Measurements from ENCODE around the gene SLC6A2. TPM values are rescaled to one million over a fixed set of nuclear protein-coding genes. Genes with fewer than 3 reads are reported as not detected.

The SLC6A2 gene
- total and polyA plus RNA-seq, 12 donors: 0.26 to 32.8 (median 8.6) TPM

DNA sequence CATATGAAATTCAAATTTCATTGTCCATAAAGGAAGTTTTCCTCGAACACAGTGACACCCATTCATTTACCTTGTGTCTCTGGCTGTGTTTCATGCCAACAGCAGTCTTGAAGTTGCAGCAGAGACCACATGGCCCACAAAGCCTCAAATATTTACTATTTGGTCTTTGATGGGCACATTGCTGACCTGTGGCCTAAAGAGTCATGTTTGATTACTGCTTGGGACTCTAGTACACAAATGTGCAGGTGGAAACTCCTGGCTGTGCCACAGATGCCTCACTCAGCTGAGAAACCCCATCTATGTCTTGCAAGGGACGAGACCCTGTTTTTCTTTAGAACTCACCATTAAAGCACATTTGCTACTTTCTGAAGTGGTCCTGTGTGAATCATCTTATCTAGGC lies 76.7 kb downstream of the SLC6A2 start:
- DNase-seq: peak in 1 of 7 donors; percentile 14
- intact Hi-C loops (cut with DNase I): no loop called here
- TF ChIP-seq POLR2A (IDR thresholded peaks at IDR 0.05): no peak
- TF ChIP-seq, protein P1, sequence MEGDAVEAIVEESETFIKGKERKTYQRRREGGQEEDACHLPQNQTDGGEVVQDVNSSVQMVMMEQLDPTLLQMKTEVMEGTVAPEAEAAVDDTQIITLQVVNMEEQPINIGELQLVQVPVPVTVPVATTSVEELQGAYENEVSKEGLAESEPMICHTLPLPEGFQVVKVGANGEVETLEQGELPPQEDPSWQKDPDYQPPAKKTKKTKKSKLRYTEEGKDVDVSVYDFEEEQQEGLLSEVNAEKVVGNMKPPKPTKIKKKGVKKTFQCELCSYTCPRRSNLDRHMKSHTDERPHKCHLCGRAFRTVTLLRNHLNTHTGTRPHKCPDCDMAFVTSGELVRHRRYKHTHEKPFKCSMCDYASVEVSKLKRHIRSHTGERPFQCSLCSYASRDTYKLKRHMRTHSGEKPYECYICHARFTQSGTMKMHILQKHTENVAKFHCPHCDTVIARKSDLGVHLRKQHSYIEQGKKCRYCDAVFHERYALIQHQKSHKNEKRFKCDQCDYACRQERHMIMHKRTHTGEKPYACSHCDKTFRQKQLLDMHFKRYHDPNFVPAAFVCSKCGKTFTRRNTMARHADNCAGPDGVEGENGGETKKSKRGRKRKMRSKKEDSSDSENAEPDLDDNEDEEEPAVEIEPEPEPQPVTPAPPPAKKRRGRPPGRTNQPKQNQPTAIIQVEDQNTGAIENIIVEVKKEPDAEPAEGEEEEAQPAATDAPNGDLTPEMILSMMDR (IDR thresholded peaks at IDR 0.05): no peak
- Histone ChIP-seq H3K27me3 (no peaks in the 10 kb centered on the region), H3K9me3 (replicated peaks in 1 of 3) (no peaks in the 10 kb centered on the region), H3K27ac (no peak overlapping the region), H3K4me1 (replicated peaks in 1 of 2) (no peaks in the 10 kb centered on the region), H3K36me3 (replicated peaks in 1 of 2) (no peaks in the 10 kb centered on the region), H3K4me3 (no peak overlapping the region)
- 67 to 82% (median 70%) methylated on average over 2 of the region's 2 CpGs for WGBS, 4 donors

DNA sequence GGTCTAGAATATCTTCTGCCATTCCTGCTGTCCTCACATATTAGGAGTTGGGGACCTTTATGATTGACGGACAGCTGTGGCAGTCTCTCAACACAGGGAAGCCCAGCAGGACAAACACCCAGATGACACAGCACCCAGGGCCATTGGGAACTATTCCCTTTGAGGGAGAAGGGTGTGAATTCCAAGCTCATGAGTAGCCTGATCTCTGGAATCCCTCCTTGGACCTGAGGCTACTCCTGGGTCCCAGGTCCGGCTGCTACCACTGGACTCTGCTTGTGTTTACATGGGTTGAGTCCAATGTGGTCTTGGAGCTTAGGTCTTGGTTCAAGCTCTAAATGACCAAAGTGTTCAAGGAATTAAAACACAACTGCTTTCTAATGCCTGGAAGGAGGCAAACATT lies 78.9 kb downstream of the SLC6A2 start:
- 43 to 72% (median 58%) methylated on average over 1 to 2 of the region's 2 CpGs for WGBS, 4 donors
- Histone ChIP-seq H3K4me1 (replicated peaks in 1 of 2) (no peaks in the 10 kb centered on the region), H3K9me3 (replicated peaks in 1 of 3) (no peaks in the 10 kb centered on the region), H3K27me3 (no peaks in the 10 kb centered on the region), H3K36me3 (replicated peaks in 1 of 2) (no peaks in the 10 kb centered on the region), H3K4me3 (no peak overlapping the region), H3K27ac (no peak overlapping the region)
- DNase-seq: peak in 1 of 7 donors; percentile 9
- intact Hi-C loops (cut with DNase I): no loop called here
- TF ChIP-seq, protein P1 (IDR thresholded peaks at IDR 0.05): no peak
- TF ChIP-seq POLR2A (IDR thresholded peaks at IDR 0.05): no peak

DNA sequence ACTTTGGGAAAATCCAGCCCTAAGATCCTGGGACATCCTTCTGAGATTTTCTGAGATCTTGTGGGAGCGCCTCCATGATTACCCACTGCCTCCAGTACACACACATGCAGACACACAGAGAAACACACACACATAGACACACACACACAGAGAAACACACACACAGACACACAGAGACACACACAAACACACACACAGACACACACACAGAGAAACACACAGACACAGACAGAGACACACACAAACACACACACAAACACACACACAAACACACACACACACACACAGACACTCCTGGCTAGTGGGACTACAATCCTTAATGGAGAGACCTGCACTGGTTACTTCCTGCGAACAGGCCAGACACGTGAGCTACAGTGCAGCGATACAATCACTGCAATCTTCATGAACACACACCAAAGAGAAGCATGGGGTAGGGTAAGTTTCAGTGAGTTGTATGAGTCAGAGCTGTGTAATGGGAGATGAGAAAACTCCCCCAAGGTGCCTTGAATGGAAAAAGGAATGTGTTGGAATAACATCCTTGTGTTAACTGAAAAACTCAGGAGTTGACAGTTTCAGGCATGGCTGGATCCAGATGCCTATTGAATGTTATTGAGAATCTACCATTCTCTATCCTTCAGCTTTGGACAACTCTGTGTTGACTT lies 79.5 kb downstream of the SLC6A2 start:
- H3K4me1 ChIP-seq (replicated peaks in 1 of 2): no peaks in the 10 kb centered on the region
- H3K9me3 ChIP-seq (replicated peaks in 1 of 3): no peaks in the 10 kb centered on the region
- no peaks in the 10 kb centered on the region for H3K27me3 ChIP-seq
- no peak overlapping the region for H3K4me3 ChIP-seq
- DNase-seq: no peak
- TF ChIP-seq, protein P1 (IDR thresholded peaks at IDR 0.05): no peak
- TF ChIP-seq POLR2A (IDR thresholded peaks at IDR 0.05): no peak
- 80 to 86% (median 85%) methylated on average over 4 of the region's 4 CpGs for WGBS, 4 donors
- no peak overlapping the region for H3K27ac ChIP-seq
- intact Hi-C loops (cut with DNase I): no loop called here
- no peaks in the 10 kb centered on the region for H3K36me3 ChIP-seq (replicated peaks in 1 of 2)

DNA sequence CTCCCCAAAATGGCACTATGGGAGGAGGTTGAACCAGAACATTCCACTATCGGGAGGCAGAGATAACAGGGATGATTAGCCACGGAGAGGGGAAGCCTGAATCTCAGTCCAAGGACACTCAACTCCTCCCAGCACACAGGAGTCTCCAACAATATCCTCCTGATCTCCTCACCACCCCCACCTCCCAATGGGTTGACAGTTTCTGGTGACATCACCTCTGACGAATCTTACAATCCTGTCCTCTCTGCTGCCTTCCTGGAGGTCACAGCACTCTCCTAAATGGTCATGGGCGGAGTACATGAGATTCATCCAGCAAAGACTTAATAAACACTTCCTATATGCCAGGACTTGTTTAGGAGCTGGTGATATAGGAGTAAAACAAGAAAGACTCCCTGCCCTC lies 80.9 kb downstream of the SLC6A2 start:
- intact Hi-C loops (cut with DNase I): no loop called here
- 35 to 62% (median 43%) methylated on average over 4 of the region's 4 CpGs for WGBS, 4 donors
- no peak for TF ChIP-seq POLR2A (IDR thresholded peaks at IDR 0.05)
- TF ChIP-seq, protein P1 (IDR thresholded peaks at IDR 0.05): no peak

More for the DNA sequence above, 80.9 kb downstream of the SLC6A2 start:
- no peaks in the 10 kb centered on the region for H3K36me3 ChIP-seq (replicated peaks in 1 of 2)
- no peaks in the 10 kb centered on the region for H3K9me3 ChIP-seq (replicated peaks in 1 of 3)
- H3K27me3 ChIP-seq: no peaks in the 10 kb centered on the region
- no peak overlapping the region for H3K4me3 ChIP-seq
- H3K27ac ChIP-seq: no peak overlapping the region
- no peaks in the 10 kb centered on the region for H3K4me1 ChIP-seq (replicated peaks in 1 of 2)
- DNase-seq: peak in 2 of 7 donors; percentile 5 to 37

Measured in adrenal gland (tissue), 12 donors.